Fibroblast of lung (primary cell): ENCODE results near the gene CCDC93. TPM values are rescaled to one million over a fixed set of nuclear protein-coding genes. Genes with fewer than 3 reads are reported as not detected.

Source experiments
- DNase-seq, 2 donors: peaks; one replicate each; pipeline versions ENCODE4 v3.0.0 to v3.0.0-alpha.2; 2010; ENCODE audit warnings: low read depth in 2 of 2
- H2AFZ ChIP-seq: 2 replicates; pipeline ENCODE4 v1.5.1; 2012; ENCODE audit warnings: low read length, control low read depth, inconsistent platforms
- H3K27ac ChIP-seq: 2 replicates; pipeline ENCODE4 v1.5.1; 2011; ENCODE audit warnings: low read length, control low read depth; ENCODE audit not compliant: insufficient read depth
- H3K27me3 ChIP-seq: 2 replicates; pipeline ENCODE4 v1.5.1; 2011; ENCODE audit warnings: mild to moderate bottlenecking, low read length; ENCODE audit not compliant: control insufficient read depth, insufficient read depth
- H3K36me3 ChIP-seq: 2 replicates; pipeline ENCODE4 v1.5.1; 2011; ENCODE audit warnings: low read length; ENCODE audit not compliant: control insufficient read depth, insufficient read depth
- H3K4me1 ChIP-seq: 2 replicates; pipeline ENCODE4 v1.5.1; 2011; ENCODE audit warnings: low read length; ENCODE audit not compliant: control insufficient read depth, insufficient read depth; ENCODE audit errors: extremely low read depth
- H3K4me2 ChIP-seq: 2 replicates; pipeline ENCODE4 v1.5.1; 2011; ENCODE audit warnings: low read length, control low read depth; ENCODE audit not compliant: insufficient read depth; ENCODE audit errors: extremely low read depth
- H3K4me3 ChIP-seq, 4 experiments: fragments of 200-600 bp in 1 of 4; sonication (generic) in 1 of 4; replicated peaks in 1 of 4; 2 replicates each; pipeline ENCODE4 v1.5.1; 2011 to 2016; ENCODE audit warnings: low read length in 4 of 4, low read depth in 3 of 4, mild to moderate bottlenecking in 3 of 4, control low read depth in 2 of 4, inconsistent platforms in 1 of 4, mixed read lengths in 1 of 4; ENCODE audit not compliant: insufficient read depth in 1 of 4; ENCODE audit errors: control extremely low read depth in 1 of 4
- H3K79me2 ChIP-seq: 2 replicates; pipeline ENCODE4 v1.5.1; 2012; ENCODE audit warnings: mild to moderate bottlenecking, low read length, inconsistent platforms; ENCODE audit not compliant: control insufficient read depth, insufficient read depth
- H3K9ac ChIP-seq: 2 replicates; pipeline ENCODE4 v1.5.1; 2011; ENCODE audit warnings: mild to moderate bottlenecking, low read length, control low read depth; ENCODE audit not compliant: insufficient read depth
- H3K9me3 ChIP-seq: 2 replicates; pipeline ENCODE4 v1.5.1; 2012; ENCODE audit warnings: low read depth, low read length; ENCODE audit not compliant: control insufficient read depth, insufficient read depth
- H4K20me1 ChIP-seq: 2 replicates; pipeline ENCODE4 v1.5.1; 2011; ENCODE audit warnings: low read length; ENCODE audit not compliant: control insufficient read depth, insufficient read depth; ENCODE audit errors: extremely low read depth
- CTCF ChIP-seq, 2 donors: IDR thresholded peaks in 1 of 2; conservative IDR thresholded peaks in 1 of 2; 1 replicate in 1 of 2; 2 replicates in 1 of 2; pipeline ENCODE4 v1.5.1; 2011 to 2012; ENCODE audit warnings: low read length in 2 of 2, control low read depth in 1 of 2, inconsistent platforms in 1 of 2, low read depth in 1 of 2, mild to moderate bottlenecking in 1 of 2
- EZH2 ChIP-seq: IDR thresholded peaks from 2 replicates; pipeline ENCODE4 v1.5.1; 2012; ENCODE audit warnings: low read length, control low read depth, mild to moderate bottlenecking; ENCODE audit errors: missing control alignments
- polyA plus RNA-seq, 2 donors: library from polyadenylated mRNA; depleted of rRNA in 1 of 2; stranded (reverse) in 1 of 2; unstranded in 1 of 2; fragments of >200 nt; gene quantifications; 2 replicates each; pipeline ENCODE4 v1.2.1, GENCODE V29; 2011 to 2012; ENCODE audit warnings: missing spikeins in 1 of 2
- total RNA-seq: library from RNA; depleted of rRNA; stranded (reverse); fragments of >200 nt; gene quantifications from 2 replicates; pipeline ENCODE4 v1.2.1, GENCODE V29; 2014

Gene CCDC93
- total and polyA plus RNA-seq, 2 donors (not counting 1 experiment from before 2014, with no cell fraction given), result 15.1 to 32.0 TPM

DNA sequence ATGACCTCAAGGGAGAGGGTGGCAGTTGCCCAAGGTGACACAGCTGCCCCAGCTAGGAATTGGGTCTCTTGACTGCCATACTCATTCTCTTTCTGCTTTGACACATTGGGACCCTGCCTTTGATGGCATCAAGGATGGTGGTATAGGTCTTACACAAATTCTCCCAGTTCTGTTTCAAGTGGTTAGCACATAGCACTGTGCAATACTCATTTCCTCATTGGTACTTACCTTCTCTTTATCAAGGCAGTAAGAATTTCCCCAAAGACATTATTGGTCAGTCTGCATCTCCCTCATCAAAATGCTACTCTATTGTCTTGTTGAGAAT lies 35.9 kb upstream of the CCDC93 start:
- Histone ChIP-seq H3K4me1 (no peaks in the 10 kb centered on the region), H3K9ac (no peak overlapping the region), H3K4me2 (no peak overlapping the region), H3K9me3 (no peaks in the 10 kb centered on the region), H3K27ac (no peak overlapping the region), H3K27me3 (peaks cover 7% of the 10 kb centered on the region), H3K79me2 (no peaks in the 10 kb centered on the region), H2AFZ (no peak overlapping the region), H3K4me3 (no peak overlapping the region), H4K20me1 (no peaks in the 10 kb centered on the region), H3K36me3 (no peaks in the 10 kb centered on the region)
- TF ChIP-seq EZH2 (no peak), CTCF (conservative IDR thresholded peaks at IDR 0.05 in 1 of 2, IDR thresholded peaks at IDR 0.05 in 1 of 2; ENCODE audit: low read depth in 1 of 2, low read length in 2 of 2) (no peak)
- peak in 1 of 2 donors; percentile 15 for DNase-seq

- H4K20me1 ChIP-seq, result no peaks in the 10 kb centered on the region
- no peaks in the 10 kb centered on the region for H3K36me3 ChIP-seq
- peak in 1 of 2 donors; percentile 33 for DNase-seq
- no peak overlapping the region for H2AFZ ChIP-seq
- no peaks in the 10 kb centered on the region for H3K4me1 ChIP-seq
- TF ChIP-seq EZH2 (no peak), CTCF (conservative IDR thresholded peaks at IDR 0.05 in 1 of 2, IDR thresholded peaks at IDR 0.05 in 1 of 2; ENCODE audit: low read depth in 1 of 2, low read length in 2 of 2) (no peak)
- no peak overlapping the region for H3K4me2 ChIP-seq
- peaks cover 7% of the 10 kb centered on the region for H3K27me3 ChIP-seq
- H3K4me3 ChIP-seq, result no peak overlapping the region
- H3K79me2 ChIP-seq, result no peaks in the 10 kb centered on the region
- H3K27ac ChIP-seq, result no peak overlapping the region
- no peaks in the 10 kb centered on the region for H3K9me3 ChIP-seq
- no peak overlapping the region for H3K9ac ChIP-seq
These were observed 35.4 kb upstream of the CCDC93 start for GRCh38 chr2:118049140-118049815.

DNA sequence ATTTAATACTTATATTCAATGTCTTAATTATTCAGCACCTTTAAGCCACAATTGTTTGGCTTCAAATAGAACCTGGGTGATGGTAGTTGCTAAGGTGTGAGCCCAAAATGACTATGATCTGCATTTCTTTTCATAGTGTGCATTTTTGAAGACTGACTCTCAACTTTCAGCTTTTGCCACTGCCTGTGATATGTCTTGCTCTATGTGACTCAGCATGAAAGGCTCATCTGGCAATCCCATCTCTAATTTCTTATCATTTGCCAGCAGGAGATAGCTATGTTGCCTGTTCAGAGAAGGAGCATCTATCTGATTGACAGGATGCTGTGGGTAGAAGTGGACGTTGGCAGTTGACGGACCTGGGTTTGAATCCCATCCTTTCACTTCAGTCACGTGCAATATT lies 34.5 kb upstream of the CCDC93 start:
- TF ChIP-seq CTCF (conservative IDR thresholded peaks at IDR 0.05 in 1 of 2, IDR thresholded peaks at IDR 0.05 in 1 of 2; ENCODE audit: low read depth in 1 of 2, low read length in 2 of 2) (no peak), EZH2 (no peak)
- H3K4me1 ChIP-seq, result no peaks in the 10 kb centered on the region
- no peak overlapping the region for H2AFZ ChIP-seq
- H3K9ac ChIP-seq, result no peak overlapping the region
- no peak overlapping the region for H3K27ac ChIP-seq
- H3K4me2 ChIP-seq, result no peak overlapping the region
- H3K79me2 ChIP-seq, result no peaks in the 10 kb centered on the region
- no peaks in the 10 kb centered on the region for H3K9me3 ChIP-seq
- H3K4me3 ChIP-seq, result no peak overlapping the region
- H3K27me3 ChIP-seq, result peaks cover 7% of the 10 kb centered on the region
- peak in 1 of 2 donors; percentile 38 for DNase-seq
- no peaks in the 10 kb centered on the region for H3K36me3 ChIP-seq
- no peaks in the 10 kb centered on the region for H4K20me1 ChIP-seq
